Hepatocyte (in vitro differentiated cells): Measurements from ENCODE around the gene TEKT5. TPM values are rescaled to one million over a fixed set of nuclear protein-coding genes. Genes with fewer than 3 reads are reported as not detected.

Experiments used
- DNase-seq: peaks from one replicate; pipeline ENCODE4 v3.0.0-alpha.2; 2016; ENCODE audit warnings: low spot score
- H2AFZ ChIP-seq: fragments of 200-600 bp; sonication (generic); 2 replicates; pipeline ENCODE4 v1.6.0; 2016; ENCODE audit warnings: antibody characterized with exemption, mild to moderate bottlenecking
- H3K27ac ChIP-seq: fragments of 200-600 bp; sonication (generic); 2 replicates; pipeline ENCODE4 v1.5.1; 2016; ENCODE audit warnings: mild to moderate bottlenecking
- H3K27me3 ChIP-seq: fragments of 200-600 bp; sonication (generic); 2 replicates; pipeline ENCODE4 v1.6.1; 2016
- H3K36me3 ChIP-seq: fragments of 200-600 bp; sonication (generic); replicated peaks from 2 replicates; pipeline ENCODE4 v1.5.1; 2016; ENCODE audit warnings: low read depth; ENCODE audit not compliant: insufficient read depth
- H3K4me1 ChIP-seq: fragments of 200-600 bp; sonication (generic); 2 replicates; pipeline ENCODE4 v1.5.1; 2016; ENCODE audit warnings: mild to moderate bottlenecking, moderate library complexity; ENCODE audit not compliant: insufficient read depth
- H3K4me2 ChIP-seq: fragments of 200-600 bp; sonication (generic); 2 replicates; pipeline ENCODE4 v1.6.0; 2016
- H3K4me3 ChIP-seq: fragments of 200-600 bp; sonication (generic); 2 replicates; pipeline ENCODE4 v1.5.1; 2016; ENCODE audit warnings: mild to moderate bottlenecking
- H3K79me2 ChIP-seq: fragments of 200-600 bp; sonication (generic); 2 replicates; pipeline ENCODE4 v1.6.0; 2017; ENCODE audit warnings: mild to moderate bottlenecking
- H3K9me2 ChIP-seq: fragments of 200-600 bp; sonication (generic); replicated peaks from 2 replicates; pipeline ENCODE4 v1.6.0; 2017; ENCODE audit warnings: mild to moderate bottlenecking; ENCODE audit not compliant: insufficient read depth
- H3K9me3 ChIP-seq: fragments of 200-600 bp; sonication (generic); 2 replicates; pipeline ENCODE4 v1.5.1; 2016; ENCODE audit warnings: low read depth, mild to moderate bottlenecking
- H4K20me1 ChIP-seq: fragments of 200-600 bp; sonication (generic); 2 replicates; pipeline ENCODE4 v1.6.0; 2016; ENCODE audit warnings: mild to moderate bottlenecking; ENCODE audit not compliant: insufficient read depth, poor library complexity, severe bottlenecking
- CTCF ChIP-seq: fragments of 200-600 bp; sonication (generic); IDR thresholded peaks from 2 replicates; pipeline ENCODE4 v1.5.1; 2016; ENCODE audit warnings: antibody characterized with exemption, mild to moderate bottlenecking; ENCODE audit not compliant: poor library complexity
- EZH2 ChIP-seq: fragments of 200-600 bp; sonication (generic); IDR thresholded peaks from 2 replicates; pipeline ENCODE4 v1.6.1; 2016; ENCODE audit warnings: antibody characterized with exemption, mild to moderate bottlenecking, borderline replicate concordance
- EZH2phosphoT487 ChIP-seq: fragments of 200-600 bp; sonication (generic); IDR thresholded peaks from one replicate; pipeline ENCODE4 v1.6.1; 2018; ENCODE audit warnings: antibody characterized with exemption, mild to moderate bottlenecking, low read depth, moderate library complexity; ENCODE audit not compliant: unreplicated experiment, severe bottlenecking
- WGBS: methylation state at CpG from one replicate; pipeline ENCODE4 v1.1.6; 2016; ENCODE audit warnings: low lambda C conversion rate; ENCODE audit errors: missing lambda C conversion rate; 5-methylcytosine and 5-hydroxymethylcytosine counted together
- polyA plus RNA-seq: library from polyadenylated mRNA; unstranded; fragments of >200 nt; fragmentation: Nextera tagmentation; extraction: Ambion mirVana; gene quantifications from 2 replicates; pipeline ENCODE4 v1.2.1, GENCODE V29; 2016
- total RNA-seq: library from RNA; depleted of rRNA; stranded (reverse); fragments of >200 nt; gene quantifications from 2 replicates; pipeline ENCODE4 v1.2.3, GENCODE V29; 2014

The TEKT5 gene
- total and polyA plus RNA-seq, 2 experiments from 2014 or later = not detected

DNA sequence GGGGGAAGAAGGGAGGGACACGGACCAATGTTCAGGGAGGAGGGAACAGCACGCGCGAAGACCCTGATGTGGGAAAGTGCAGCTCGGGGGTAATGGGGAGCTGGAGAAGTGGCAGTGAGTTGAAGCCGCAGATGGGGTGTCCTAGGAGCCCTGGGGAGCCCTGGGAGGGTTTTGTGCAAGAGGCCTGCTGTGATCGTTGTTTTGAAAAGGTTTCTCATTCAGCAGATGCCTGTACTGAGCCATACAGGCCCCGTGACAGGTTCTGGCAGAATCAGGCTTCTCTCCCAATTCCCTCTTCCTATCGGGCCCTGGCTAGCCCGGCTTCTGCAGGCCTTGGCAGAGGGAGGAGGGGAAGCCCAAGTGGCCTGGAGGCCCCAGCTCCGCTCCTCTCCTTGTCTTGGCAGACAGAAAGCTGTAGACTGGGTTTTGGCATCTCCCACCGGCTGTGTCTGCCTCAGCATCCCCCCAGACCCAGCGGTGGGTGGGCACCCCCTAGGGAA, 76.0 kb downstream of the TEKT5 start:
- Histone ChIP-seq H3K36me3 (no peaks in the 10 kb centered on the region), H4K20me1 (no peaks in the 10 kb centered on the region), H3K27me3 (no peaks in the 10 kb centered on the region), H3K4me1 (peaks cover 23% of the 10 kb centered on the region), H3K9me2 (no peaks in the 10 kb centered on the region), H3K79me2 (no peaks in the 10 kb centered on the region), H3K4me2 (no peak overlapping the region), H3K27ac (no peak overlapping the region), H3K4me3 (no peak overlapping the region), H2AFZ (no peak overlapping the region), H3K9me3 (no peaks in the 10 kb centered on the region)
- no peak for DNase-seq
- WGBS = 83% methylated on average over 12 of the region's 13 CpGs
- TF ChIP-seq CTCF = no peak

DNA sequence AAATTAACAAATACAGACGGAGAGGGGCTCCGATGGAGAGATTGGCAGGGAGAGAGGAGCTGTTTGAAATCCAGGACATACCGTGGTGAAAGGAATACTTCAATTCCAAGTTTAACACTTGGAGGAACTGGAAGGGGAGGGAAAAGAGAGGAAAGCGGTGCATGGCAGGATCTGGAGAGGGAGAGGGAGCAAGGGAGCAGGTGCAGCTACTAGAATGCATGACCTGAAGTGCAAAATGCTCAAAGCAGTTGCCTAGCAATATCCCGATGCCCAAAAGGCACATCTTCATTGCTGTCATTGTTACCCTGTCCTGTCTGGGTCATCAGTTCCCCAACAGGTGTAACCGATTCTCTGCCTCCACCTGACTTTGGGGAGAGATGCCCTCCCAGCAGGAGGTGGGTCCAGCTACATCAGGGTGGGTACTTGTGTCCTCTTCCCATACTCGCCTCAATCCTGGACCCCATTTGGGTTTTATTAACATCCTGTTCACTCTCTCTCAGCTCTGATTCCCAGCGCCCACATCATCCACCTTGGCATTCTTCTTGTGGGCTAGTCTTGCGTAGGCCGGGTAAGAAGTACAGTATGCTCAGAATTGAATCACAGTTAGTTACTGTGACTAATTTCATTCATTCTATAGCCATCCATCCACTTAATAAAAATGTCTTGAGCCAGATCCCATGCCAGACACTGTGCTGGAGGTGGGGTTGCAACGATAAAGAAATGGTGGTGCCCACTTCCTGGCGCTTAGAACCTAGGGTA, 76.9 kb downstream of the TEKT5 start:
- Histone ChIP-seq H3K27ac (no peak overlapping the region), H3K4me2 (peak overlapping the region; percentile 39)

GRCh38 chr16:10616756-10617640, 77.7 kb downstream of the TEKT5 start:
- no peaks in the 10 kb centered on the region for H3K9me3 ChIP-seq
- peaks cover 16% of the 10 kb centered on the region for H3K4me1 ChIP-seq
- no peaks in the 10 kb centered on the region for H3K9me2 ChIP-seq
- H2AFZ ChIP-seq = peak overlapping the region; percentile 52
- no peaks in the 10 kb centered on the region for H3K79me2 ChIP-seq
- DNase-seq = peak; percentile 67
- WGBS = 41% methylated on average over 14 of the region's 14 CpGs
- H3K27ac ChIP-seq = no peak overlapping the region
- TF ChIP-seq EZH2phosphoT487 = no peak
- TF ChIP-seq CTCF = no peak
- no peak for TF ChIP-seq EZH2
- H4K20me1 ChIP-seq = no peaks in the 10 kb centered on the region
- no peaks in the 10 kb centered on the region for H3K27me3 ChIP-seq
- H3K4me3 ChIP-seq = no peak overlapping the region
- H3K36me3 ChIP-seq = no peaks in the 10 kb centered on the region
- peak overlapping the region; percentile 39 for H3K4me2 ChIP-seq

More for the DNA sequence above, 76.9 kb downstream of the TEKT5 start:
- H3K27me3 ChIP-seq = no peaks in the 10 kb centered on the region
- no peaks in the 10 kb centered on the region for H3K9me2 ChIP-seq
- H3K4me1 ChIP-seq = peaks cover 23% of the 10 kb centered on the region
- no peak overlapping the region for H3K4me3 ChIP-seq
- no peaks in the 10 kb centered on the region for H4K20me1 ChIP-seq
- TF ChIP-seq CTCF = no peak
- no peak for TF ChIP-seq EZH2
- no peak for TF ChIP-seq EZH2phosphoT487
- H2AFZ ChIP-seq = no peak overlapping the region
- H3K9me3 ChIP-seq = no peaks in the 10 kb centered on the region
- 82% methylated on average over 12 of the region's 12 CpGs for WGBS
- no peaks in the 10 kb centered on the region for H3K36me3 ChIP-seq
- H3K79me2 ChIP-seq = no peaks in the 10 kb centered on the region
- no peak for DNase-seq
